Activated CD8-positive, alpha-beta memory T cell treated with anti-CD3 and anti-CD28 coated beads, Interleukin-2, amount 50 U/mL, for 1 hour (primary cell): ENCODE measurements around the gene FTO.

Source experiments
- DNase-seq: peaks from one replicate; pipeline ENCODE4 v3.0.0-alpha.2; 2020; ENCODE audit errors: extremely low read depth

The FTO gene

DNA sequence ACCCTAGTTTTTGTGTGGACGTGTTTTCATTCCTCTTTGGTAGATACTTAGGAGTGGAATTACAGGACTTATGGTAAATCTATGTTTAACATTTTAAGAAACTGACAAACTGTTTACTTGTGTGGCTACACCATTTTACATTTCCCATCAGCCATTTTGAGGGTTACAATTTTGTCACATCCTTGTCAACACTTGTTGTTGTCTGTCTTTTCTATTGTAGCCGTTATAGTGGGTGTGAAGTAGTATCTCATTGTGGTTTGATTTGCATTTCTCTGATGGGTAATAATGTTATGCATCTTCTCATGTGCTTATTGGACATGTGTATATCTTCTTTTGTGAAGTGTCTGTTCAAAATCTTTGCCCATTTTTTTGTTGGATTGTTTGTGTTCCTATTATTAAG lies 4.5 kb downstream of the FTO start:
- DNase-seq: no peak

DNA sequence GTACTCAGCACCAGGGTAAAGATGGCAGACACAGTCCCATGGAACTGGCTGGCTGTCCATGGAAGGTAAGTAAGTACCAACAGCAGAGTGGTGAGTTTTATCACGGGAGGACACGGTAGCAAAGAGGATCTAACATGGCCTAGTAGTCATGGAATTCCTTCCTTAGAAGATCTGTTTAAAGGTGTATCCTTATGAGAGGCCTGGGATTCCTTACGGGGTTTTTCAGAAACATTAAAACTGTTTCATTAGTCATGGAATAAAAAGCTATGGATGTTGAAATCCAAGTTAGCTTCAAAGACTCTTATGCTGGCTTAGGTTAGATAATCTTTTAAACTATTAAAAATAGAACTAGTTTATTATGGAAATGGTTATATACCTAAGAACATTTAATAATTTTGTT lies 7.4 kb downstream of the FTO start:
- no peak for DNase-seq

DNA sequence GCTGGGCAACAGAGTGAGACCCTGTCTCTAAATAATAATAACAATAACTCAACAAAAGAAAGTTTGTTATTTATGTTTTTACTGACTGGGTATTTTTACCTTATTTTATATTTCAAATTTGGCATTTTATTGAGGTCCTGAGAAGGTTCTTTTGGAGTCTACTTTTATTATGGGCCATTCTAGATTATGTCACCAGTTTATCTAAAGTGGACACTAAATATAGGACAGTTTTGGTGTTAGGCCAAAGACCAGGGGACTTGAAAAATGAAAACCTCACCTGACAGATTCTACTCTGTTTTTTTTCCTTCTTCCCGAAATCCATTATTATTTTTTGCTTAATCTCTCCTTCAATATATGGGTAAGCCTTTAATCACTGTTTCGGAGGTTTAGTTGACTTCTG lies 8.1 kb downstream of the FTO start:
- no peak for DNase-seq

DNA sequence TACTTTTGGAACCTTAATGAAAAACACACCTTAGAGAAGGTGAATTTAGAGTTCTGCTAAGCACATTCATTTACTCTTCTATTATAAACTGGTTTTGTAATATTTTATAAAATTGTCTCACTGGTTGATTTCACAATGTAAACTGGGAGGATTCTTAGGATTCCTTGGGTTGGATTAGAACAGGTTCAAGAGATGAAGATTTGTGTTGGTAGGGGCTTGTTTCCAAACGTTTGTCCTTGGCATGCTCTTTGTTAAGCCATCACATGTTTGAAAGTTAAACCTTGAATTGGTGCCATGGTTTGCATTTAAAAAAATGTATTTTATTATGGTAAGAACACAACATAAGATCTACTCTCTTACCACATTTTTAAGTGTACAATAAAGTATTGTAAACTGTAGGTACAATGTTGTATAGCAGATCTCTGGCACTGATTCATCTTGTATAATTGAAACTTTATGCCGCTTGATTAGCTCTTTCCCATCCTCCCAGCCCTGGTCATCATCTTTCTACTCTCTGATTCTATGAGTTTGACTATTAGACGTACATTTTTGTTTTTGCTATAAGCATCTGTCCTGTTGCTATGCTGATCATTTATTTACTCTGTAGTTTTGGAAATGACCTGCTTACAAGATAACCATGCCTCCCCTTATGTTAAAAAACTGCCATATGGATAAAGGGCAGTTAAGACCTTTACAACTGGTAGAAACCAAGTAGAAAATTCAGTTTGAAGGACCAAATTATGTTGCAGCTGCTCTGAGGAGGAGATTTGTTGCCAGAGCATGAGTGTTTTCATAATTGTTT lies 9.6 kb downstream of the FTO start:
- no peak for DNase-seq

DNA sequence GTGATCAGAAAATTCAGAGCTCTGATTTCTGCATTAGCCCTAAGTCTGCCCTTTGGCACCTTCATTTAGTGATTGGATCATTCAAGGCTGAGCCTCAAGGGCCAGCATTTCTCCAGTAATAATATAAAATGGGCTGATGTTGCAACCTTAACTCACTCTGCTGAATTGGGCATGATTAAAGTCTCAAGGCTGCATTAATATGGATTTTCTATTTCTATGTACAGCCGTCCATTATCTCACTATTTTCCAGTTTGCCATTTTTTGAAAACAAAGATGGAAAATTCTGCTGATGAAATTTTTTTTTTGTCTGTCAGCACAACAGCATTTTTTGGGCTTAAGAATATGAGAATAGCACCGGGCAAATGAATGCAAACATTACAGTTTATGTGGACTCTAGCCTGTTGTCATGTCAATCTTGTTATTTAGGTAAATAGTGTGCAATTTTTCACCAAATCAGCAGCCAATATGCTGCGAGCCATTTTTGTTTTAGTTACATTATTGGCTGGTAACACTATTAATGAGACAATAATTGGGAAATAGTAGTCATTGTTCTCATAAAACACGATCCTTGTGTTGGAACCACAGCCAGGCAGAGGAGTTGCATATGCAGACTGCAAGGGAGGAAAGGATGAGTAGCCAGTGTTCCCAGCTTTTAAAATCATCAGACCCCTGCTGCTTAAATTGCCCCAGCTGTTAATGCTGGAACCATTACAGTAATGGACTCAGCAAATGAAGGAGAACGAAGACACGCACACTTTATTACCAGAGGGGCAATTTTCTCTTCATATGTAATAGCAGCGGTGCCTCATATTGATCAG lies 10.5 kb downstream of the FTO start:
- DNase-seq: no peak

DNA sequence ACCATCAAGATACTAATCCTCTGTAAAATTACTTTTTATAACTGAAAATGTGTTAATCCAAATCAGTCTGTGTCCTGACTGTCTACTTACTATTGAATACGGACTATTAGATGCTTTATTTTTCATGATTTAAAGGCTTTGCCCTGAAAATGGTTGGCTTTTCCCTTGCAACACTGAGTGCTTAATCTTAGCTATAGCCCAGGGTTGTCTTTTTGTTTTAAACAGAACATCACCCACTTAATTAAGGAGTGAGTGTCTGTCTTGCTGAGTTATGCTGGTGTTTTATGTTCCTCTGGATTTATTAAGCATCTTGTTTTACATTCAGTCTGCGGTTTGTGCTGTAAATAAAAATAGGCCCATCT lies 11.0 kb downstream of the FTO start:
- DNase-seq: no peak

DNA sequence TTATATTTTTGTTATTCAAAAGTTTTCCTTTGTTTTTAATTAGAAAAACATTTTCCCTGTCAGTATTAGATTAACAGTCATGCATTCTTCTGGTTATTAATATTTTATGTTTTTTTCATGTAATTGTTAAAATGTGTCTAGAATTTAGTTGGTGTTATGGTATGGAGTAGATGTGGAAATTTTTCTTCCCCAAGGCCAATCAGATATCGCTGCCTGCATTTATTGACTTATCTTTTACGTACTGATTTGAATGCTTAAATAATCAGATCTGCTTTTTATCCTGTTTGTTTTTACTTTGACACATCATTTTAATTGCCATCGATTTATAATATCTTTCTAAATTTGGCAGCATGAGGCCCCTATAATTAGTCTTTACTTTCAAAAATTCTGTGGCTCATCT lies 13.6 kb downstream of the FTO start:
- DNase-seq: no peak

DNA sequence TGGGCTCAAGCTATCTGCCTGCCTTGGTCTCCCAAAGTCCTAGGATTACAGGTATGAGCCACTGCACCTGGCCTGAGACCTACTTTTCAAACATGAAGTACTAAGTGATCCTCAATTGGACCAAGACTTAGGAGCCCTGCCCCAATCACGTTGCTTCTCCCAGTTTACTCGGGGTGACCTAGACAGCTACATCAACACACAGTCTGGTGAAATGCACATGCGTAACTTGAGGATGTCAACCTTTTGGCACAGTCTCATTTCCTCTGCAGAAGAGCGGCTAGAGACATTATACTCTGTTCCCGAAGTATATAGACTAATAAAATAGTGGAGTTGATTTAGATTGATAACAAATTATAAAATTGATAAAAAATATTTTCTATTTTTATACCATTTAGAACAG lies 17.1 kb downstream of the FTO start:
- no peak for DNase-seq

DNA sequence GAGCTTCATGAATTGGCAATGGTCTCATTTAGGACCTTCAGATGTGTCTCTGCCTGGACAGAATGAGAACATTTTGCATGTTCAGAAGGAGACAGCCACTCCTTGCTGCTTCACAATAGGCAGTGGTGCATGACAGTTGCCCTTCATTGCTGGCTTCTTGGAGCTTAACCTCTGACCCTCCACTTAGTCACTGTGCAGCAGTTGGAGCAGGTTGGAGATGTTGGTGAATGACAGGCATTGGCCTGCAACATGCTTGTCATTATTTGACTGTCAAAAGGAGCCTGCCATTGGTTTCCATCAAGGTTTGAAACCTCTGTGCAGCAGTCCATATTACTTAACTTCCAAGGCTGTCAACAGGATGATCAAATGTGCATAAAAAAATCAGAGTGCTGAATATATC lies 22.7 kb downstream of the FTO start:
- no peak for DNase-seq

DNA sequence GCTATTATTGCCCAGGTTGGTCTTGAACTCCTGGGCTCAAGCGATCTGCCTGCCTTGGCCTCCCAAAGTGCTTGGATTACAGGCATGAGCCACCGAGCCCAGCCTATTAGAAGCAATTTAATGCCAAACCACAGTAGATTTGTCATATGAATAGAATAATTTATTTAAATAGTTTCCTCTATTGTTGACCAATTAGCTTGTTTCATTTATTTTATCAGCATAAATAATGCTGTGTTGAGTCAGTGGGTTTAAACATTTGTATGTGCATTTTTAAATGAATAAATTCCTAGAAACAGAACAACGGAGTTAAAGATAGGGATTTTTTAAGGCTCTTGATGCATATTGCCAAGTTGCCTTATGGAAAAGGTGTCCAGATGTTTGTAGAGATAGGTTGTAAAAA lies 26.7 kb downstream of the FTO start:
- no peak for DNase-seq

DNA sequence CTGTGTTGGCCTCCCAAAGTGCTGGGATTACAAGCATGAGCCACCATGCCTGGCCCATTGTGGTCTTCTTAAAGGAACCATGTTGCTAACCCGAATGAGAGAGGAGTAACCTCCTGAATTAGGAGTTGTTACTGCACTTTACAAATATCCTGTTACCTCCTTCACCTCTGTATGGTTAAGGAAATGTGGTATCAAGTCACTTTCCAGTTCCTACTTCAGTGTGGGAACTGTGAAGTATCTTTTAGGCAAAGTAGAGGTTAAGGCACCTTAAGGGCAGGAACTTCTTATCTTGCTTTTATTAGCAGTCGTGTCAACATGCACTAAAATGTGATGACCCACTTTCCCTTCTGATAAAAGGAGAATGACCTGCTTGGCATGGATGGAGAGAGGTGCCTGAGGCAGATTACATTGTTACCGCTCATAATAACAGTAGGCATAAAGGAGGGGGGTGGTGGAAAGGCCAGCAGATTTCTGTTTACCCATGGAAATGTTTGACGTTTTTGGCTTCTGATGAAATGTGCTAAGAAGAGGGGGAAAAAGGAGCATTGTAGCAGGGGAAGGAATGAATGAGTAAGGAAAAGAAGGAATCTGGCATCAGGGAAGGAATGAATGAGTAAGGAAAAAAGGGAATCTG lies 28.5 kb downstream of the FTO start:
- DNase-seq: no peak

DNA sequence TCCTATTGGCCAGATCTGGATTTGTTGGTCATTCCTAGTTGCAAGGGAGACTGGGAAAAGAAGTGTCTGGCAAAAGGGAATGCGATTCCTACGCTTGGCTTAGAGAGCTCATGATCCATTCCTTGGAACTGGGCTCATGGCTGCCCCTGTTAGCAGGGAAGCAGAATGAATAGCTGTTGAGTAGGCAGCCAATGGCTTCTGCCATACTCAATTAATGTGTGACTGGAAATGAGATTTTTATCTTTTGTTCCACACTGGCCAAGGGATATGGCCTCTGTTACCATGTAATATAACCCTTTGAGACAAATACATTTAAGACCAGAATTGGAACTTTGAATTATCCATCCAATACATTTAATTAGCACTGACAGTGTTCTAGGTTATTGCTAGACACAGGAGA lies 31.0 kb downstream of the FTO start:
- no peak for DNase-seq

DNA sequence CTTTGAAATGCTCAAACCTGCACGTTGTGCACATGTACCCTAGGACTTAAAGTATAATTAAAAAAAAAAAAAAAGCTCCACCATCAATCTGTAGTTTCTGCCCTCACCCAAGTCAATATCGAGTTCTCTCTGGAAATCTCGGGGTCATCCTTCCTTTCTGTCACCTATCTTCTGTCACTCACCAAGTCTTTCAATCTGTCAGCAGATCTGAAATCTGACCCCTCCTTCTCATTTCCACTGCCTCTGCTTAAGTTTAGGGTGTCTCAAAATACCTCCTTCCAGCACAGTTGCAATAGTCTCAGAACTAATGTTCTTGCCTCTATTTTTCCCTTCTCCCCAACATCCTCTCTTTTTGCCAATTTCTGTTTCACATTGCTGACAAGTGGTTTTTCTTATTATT lies 32.3 kb downstream of the FTO start:
- DNase-seq: no peak

DNA sequence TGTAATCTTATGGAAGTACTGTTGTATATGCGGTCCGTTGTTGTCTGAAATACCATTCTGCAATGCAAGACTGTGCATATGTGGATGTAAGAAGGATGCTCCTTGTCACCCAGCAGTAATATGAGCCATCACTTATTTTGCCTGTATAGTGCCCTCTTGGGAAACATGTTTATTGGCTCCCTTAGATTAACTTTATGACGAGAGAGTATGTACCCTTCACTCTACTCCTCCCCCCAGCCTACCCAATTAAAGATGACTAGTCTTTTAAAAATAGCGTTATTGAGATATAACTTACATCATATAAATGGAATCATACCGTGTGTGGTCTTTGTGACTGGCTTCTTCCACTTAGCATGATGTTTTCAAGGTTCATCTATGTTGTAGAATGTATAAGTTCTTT lies 33.6 kb downstream of the FTO start:
- no peak for DNase-seq

DNA sequence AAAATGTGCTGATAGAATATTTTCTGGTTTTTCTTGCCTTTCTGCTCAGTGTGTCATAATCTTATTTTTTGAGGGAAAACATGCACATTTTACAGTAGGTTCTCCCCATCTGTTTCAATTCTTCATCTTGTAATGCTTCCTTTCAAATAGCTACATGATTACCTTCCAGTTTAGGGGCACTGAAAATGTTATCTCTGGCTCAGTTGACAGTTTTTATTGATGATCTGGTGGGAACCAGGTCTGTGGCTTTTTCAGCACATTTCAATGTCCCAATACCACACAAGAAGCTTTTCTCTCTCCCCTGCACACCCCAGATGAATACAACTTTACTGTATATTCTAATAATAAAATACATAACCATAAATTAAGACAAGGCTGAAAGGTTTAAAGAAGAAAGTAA lies 36.5 kb downstream of the FTO start:
- DNase-seq: no peak

DNA sequence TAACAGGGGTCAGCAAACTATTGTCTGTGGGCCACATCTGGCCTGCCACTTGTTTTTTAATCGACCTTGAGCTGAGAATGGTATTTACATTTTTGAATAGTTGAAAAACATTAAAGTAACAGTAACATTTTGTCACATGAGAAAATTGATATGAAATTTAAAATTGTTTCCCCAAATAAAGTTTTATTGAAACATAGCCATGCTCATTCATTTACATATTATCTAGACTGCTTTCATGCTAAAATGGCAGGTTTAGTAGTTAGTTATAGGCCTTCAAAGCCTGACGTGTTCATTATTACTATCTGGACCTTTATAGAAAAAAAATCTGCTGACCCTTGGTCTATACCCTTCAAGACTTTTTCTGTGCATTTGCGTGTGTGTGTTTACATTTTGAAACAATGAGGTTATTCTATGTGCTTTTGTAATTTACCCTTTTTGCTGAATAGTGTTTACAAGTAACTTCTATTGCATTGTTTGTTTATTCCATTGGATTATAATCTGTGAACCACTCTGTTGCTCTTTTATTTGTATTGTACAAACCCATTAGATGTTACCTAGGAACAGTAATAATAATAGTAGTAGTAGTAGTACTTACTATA lies 37.1 kb downstream of the FTO start:
- DNase-seq: no peak

DNA sequence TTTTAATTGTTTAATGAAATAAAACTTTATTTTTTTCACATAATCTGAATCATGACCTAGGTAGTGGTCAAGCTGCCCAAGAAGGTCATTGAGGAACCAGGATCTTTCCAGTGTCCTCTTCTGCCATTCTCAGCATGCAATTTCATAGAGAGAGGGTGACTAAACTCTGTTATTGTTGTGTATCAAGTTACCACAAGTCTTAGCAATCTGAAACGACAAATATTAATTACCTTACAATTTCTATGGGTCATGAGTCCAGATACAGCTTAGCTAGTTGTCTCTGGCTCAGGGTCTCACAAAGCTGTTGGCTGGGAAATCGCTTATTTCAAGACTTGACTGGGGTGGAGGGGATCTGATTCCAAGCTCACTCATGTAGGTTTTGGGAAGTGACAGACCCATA lies 37.6 kb downstream of the FTO start:
- no peak for DNase-seq

DNA sequence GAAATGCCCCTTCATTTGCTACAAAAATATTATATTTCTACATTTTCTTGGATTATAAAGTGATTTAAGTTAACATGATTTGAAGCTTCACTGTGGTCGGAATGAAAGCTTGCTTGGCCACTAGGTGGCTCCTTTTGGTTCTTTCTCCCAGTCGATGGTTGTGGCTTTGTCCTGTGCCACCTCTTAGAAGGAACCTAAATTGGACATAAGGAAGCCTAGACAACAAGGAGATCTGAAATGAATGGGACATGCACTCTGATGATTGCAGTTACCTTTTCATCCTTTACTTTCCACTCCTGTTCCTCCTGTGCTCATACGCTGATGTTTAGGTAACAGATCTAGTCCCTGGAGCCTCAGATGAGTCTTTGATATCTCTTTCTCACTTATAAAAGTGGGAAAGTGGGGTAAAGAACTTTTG lies 39.2 kb downstream of the FTO start:
- no peak for DNase-seq

DNA sequence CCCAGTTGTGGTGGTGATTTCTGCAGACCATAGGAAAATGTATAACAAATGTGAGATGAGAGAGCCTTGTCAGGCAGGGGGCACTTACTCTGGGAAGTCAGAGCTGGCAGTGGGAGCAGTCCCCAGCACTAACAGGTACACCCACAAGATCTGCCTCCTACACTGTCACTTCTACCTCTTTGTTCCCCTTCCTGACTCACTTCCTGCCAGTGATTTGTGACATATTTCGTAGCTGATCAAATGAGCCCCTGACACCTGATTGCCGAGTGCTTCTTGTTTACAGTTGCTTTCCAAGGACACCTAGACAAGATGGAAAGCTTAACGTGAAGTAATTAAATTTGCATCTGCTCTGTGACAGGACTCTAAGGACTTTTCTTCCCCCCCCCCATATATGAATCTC lies 40.5 kb downstream of the FTO start:
- DNase-seq: no peak

DNA sequence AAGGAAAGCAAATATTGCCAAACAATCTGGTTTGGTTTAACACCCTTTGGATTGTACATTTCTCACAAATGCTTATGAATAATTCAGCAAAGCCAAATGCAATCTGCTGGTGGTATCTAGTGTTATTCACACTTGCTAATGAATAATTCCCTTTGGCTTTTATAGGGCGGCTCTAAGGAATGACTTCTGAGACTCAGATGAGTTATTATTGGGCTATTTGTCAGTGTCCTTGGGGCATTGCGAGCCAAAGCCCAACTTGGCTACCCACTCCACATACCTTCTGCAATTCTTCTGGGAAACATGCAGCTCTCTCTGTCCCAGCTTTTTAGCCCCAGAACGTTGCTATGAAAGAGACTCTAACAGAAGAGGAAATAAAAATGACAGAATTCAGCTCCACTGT lies 41.1 kb downstream of the FTO start:
- no peak for DNase-seq

DNA sequence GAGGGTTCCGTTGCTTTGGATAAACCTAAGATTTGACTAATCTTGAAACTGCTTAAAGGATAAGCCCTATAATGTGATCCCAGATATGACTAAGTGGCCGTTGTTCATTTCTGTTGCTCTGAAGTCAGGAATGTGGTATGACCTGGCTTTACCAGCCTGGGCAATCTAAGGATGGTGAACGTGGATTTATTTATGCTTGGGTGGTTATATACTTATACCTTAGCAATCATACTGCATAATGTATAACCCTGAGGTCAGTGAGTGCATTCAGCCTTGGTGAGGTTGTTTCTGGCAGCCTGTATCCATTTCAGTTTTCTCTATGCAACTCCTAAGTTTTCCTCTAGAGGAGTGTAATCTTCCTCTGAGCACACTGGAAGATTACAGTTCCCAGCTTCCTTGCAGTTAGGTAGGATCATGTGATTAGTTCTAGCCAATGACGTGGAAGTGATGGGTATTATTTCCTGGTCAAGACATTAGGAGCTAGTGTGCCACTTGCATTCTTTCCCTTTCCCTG lies 41.9 kb downstream of the FTO start:
- no peak for DNase-seq

DNA sequence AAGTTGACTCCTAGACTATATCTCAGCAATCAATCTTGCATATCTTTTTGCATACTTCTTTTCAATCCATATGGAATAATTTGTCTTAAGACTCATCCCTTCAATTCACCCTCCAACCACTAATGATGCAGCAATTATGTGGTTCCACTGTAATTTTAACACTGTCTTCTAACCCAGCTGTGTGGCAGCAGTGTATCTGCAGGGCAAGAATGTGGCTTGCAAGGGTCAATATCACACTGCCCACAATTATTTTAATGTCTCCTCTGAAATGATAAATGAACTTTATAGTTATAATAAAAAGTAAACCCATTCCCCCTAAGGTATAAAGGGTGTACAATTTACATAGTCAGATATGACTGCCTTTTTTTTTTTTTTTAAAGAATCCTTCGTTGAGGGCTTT lies 48.6 kb downstream of the FTO start:
- DNase-seq: no peak
